Endothelial cell of umbilical vein (primary cell): ENCODE results near the gene NAA20. TPM values are rescaled to one million over a fixed set of nuclear protein-coding genes. Genes with fewer than 3 reads are reported as not detected.

Experiments
- BruUV-seq: library from RNA; stranded (reverse); fragments of 400-500 nt; replicated peaks from 2 replicates; lab custom pipeline; 2021; lab: Mats Ljungman, UMichigan
- CTCF ChIA-PET: fragments of 300-600, 350-600 bp; sonication (Branson Sonifier 250); formaldehyde crosslinking; loops from one replicate; lab custom pipeline; 2021; ENCODE audit warnings: antibody characterized with exemption, inconsistent platforms; lab: Charles Lee
- POLR2A ChIA-PET: fragments of 300-600, 350-600 bp; sonication (Branson Sonifier 250); formaldehyde crosslinking; loops from one replicate; lab custom pipeline; 2021; ENCODE audit warnings: antibody characterized with exemption, inconsistent platforms; lab: Charles Lee
- DNase-seq: peaks from one replicate; pipeline ENCODE4 v3.0.0-alpha.2; 2011; ENCODE audit warnings: low read depth, low spot score
- FAIRE-seq: peaks from 2 replicates; lab custom pipeline; 2011; peaks lifted over from hg19 to GRCh38; lab: Jason Lieb, UNC
- H2AFZ ChIP-seq: 2 replicates; pipeline ENCODE4 v1.6.0; 2012; ENCODE audit warnings: low read depth, low read length, control low read depth, inconsistent platforms
- H3K27ac ChIP-seq: 2 replicates; pipeline ENCODE4 v1.5.1; 2011; ENCODE audit warnings: low read depth, mild to moderate bottlenecking, control low read depth, low read length, moderate library complexity; ENCODE audit not compliant: insufficient read depth
- H3K27me3 ChIP-seq, 2 experiments: 2 replicates each; pipeline versions ENCODE4 v1.6.0 to v1.6.1; 2011; ENCODE audit warnings: low read length in 2 of 2, mixed read lengths in 1 of 2; ENCODE audit not compliant: control insufficient read depth in 2 of 2, insufficient read depth in 2 of 2
- H3K36me3 ChIP-seq, 2 experiments: 2 replicates in 1 of 2; 3 replicates in 1 of 2; pipeline ENCODE4 v1.5.1; 2011; ENCODE audit warnings: low read length in 2 of 2, mild to moderate bottlenecking in 1 of 2, moderate library complexity in 1 of 2; ENCODE audit not compliant: control insufficient read depth in 2 of 2, insufficient read depth in 2 of 2; ENCODE audit errors: extremely low read depth in 1 of 2
- H3K4me1 ChIP-seq: 3 replicates; pipeline ENCODE4 v1.5.1; 2011; ENCODE audit warnings: mild to moderate bottlenecking, low read length; ENCODE audit not compliant: control insufficient read depth, insufficient read depth; ENCODE audit errors: extremely low read depth
- H3K4me2 ChIP-seq: 2 replicates; pipeline ENCODE4 v1.6.1; 2011; ENCODE audit warnings: low read length, control low read depth, mixed read lengths; ENCODE audit not compliant: insufficient read depth
- H3K4me3 ChIP-seq, 3 experiments: fragments of 200-600 bp in 1 of 3; sonication (generic), shearing (Covaris generic) in 1 of 3; replicated peaks in 1 of 3; 2 replicates each; pipeline ENCODE4 v1.5.1; 2011 to 2016; ENCODE audit warnings: control low read depth in 3 of 3, low read length in 3 of 3, mild to moderate bottlenecking in 2 of 3, inconsistent platforms in 1 of 3, low read depth in 1 of 3, moderate library complexity in 1 of 3; ENCODE audit not compliant: insufficient read depth in 1 of 3
- H3K79me2 ChIP-seq: 2 replicates; pipeline ENCODE4 v1.6.0; 2012; ENCODE audit warnings: low read length, inconsistent platforms; ENCODE audit not compliant: control insufficient read depth, insufficient read depth
- H3K9ac ChIP-seq: replicated peaks from 2 replicates; pipeline ENCODE3; 2011; ENCODE audit warnings: low read length, control low read depth; ENCODE audit not compliant: insufficient read depth; ENCODE audit errors: extremely low read depth
- H3K9me1 ChIP-seq: replicated peaks from 3 replicates; pipeline ENCODE4 v1.6.0; 2011; ENCODE audit warnings: mild to moderate bottlenecking, low read length; ENCODE audit not compliant: control insufficient read depth, insufficient read depth; ENCODE audit errors: extremely low read depth
- H3K9me3 ChIP-seq: replicated peaks from 2 replicates; pipeline ENCODE4 v1.5.1; 2012; ENCODE audit warnings: low read length, inconsistent platforms; ENCODE audit not compliant: control insufficient read depth, insufficient read depth
- H4K20me1 ChIP-seq: replicated peaks from 2 replicates; pipeline ENCODE3; 2011; ENCODE audit warnings: mild to moderate bottlenecking, low read length; ENCODE audit not compliant: control insufficient read depth, insufficient read depth; ENCODE audit errors: extremely low read depth
- CTCF ChIP-seq, 2 donors: IDR thresholded peaks; 1 replicate in 1 of 2; 2 replicates in 1 of 2; pipeline ENCODE4 v1.5.1; 2011; ENCODE audit warnings: low read length in 2 of 2, mild to moderate bottlenecking in 2 of 2, moderate library complexity in 2 of 2, control low read depth in 1 of 2, inconsistent platforms in 1 of 2, low read depth in 1 of 2; ENCODE audit not compliant: insufficient read depth in 1 of 2; ENCODE audit errors: extremely low read depth in 1 of 2
- EZH2 ChIP-seq: IDR thresholded peaks from 2 replicates; pipeline ENCODE4 v1.6.1; 2012; ENCODE audit warnings: borderline replicate concordance, low read depth, mild to moderate bottlenecking, moderate library complexity, low read length, inconsistent platforms; ENCODE audit not compliant: severe bottlenecking
- FOS ChIP-seq: IDR thresholded peaks from 2 replicates; pipeline ENCODE4 v1.6.1; 2011; ENCODE audit warnings: mild to moderate bottlenecking, low read length, moderate library complexity, borderline replicate concordance; ENCODE audit not compliant: insufficient read depth
- GATA2 ChIP-seq: IDR thresholded peaks from 2 replicates; pipeline ENCODE4 v1.7.0; 2011; ENCODE audit warnings: low read depth, mild to moderate bottlenecking, moderate library complexity, mixed read lengths, low read length; ENCODE audit not compliant: insufficient read length, insufficient read depth
- JUN ChIP-seq: IDR thresholded peaks from 2 replicates; pipeline ENCODE4 v1.6.1; 2011; ENCODE audit warnings: borderline replicate concordance, low read depth; ENCODE audit not compliant: insufficient read length, insufficient read depth
- MAX ChIP-seq: IDR thresholded peaks from 2 replicates; pipeline ENCODE4 v1.6.1; 2011; ENCODE audit not compliant: insufficient read depth, insufficient read length
- MYC ChIP-seq: IDR thresholded peaks from one replicate; pipeline ENCODE4 v1.6.1; 2011; ENCODE audit warnings: mild to moderate bottlenecking, low read depth, low read length
- POLR2A ChIP-seq: IDR thresholded peaks from 2 replicates; pipeline ENCODE4 v1.6.1; 2012; ENCODE audit warnings: low read depth, mild to moderate bottlenecking, control low read depth, low read length
- POLR2AphosphoS5 ChIP-seq: IDR thresholded peaks from 2 replicates; pipeline ENCODE4 v1.6.1; 2012; ENCODE audit warnings: low read depth, mild to moderate bottlenecking, control low read depth, low read length, moderate library complexity; ENCODE audit not compliant: insufficient read depth
- dilution Hi-C: fragments of 300-500 bp; cut with MboI; formaldehyde crosslinking; loops from one replicate; pipeline ENCODE4 v1.15.0; 2019; ENCODE audit warnings: low sequenced_read_pairs; ENCODE audit not compliant: extremely low pct_ligation_motif_present
- intact Hi-C: fragments of 100-400 bp; cut with micrococcal nuclease; formaldehyde crosslinking; loops from one replicate; pipeline ENCODE4 v1.10.0; 2022
- polyA plus RNA-seq, 4 experiments: library from polyadenylated mRNA; depleted of rRNA in 3 of 4; stranded (reverse) in 3 of 4; unstranded in 1 of 4; fragments of >200 nt; gene quantifications; 2 replicates each; pipeline versions ENCODE4 v1.2.1 to v1.2.3, GENCODE V29; 2011 to 2012; ENCODE audit warnings: missing spikeins in 1 of 4
- total RNA-seq: library from RNA; stranded (reverse); gene quantifications from 2 replicates; pipeline ENCODE4 v1.2.3, GENCODE V29; 2021

The NAA20 gene
- total and polyA plus RNA-seq, 2 donors (not counting 3 experiments of a cell fraction or from before 2014, with no cell fraction given), result 48.6 to 77.3 TPM

- H3K27ac ChIP-seq, result no peak overlapping the region
- no peak overlapping the region for H3K4me3 ChIP-seq
- H3K79me2 ChIP-seq, result no peaks in the 10 kb centered on the region
- peaks cover 4 to 27% of the 10 kb centered on the region in 2 experiments for H3K27me3 ChIP-seq
- H3K36me3 ChIP-seq, result no peaks in the 10 kb centered on the region
- intact Hi-C loops (no loop called here), dilution Hi-C loops (no loop called here)
- H3K4me2 ChIP-seq, result no peak overlapping the region
- no peak overlapping the region for H3K9ac ChIP-seq
- no peaks in the 10 kb centered on the region for H3K4me1 ChIP-seq
- no peaks in the 10 kb centered on the region for H4K20me1 ChIP-seq
- CTCF ChIA-PET, result no interaction called here
- H3K9me3 ChIP-seq, result no peaks in the 10 kb centered on the region
- no peak for TF ChIP-seq JUN
- TF ChIP-seq MYC, result no peak
- TF ChIP-seq EZH2, result no peak
- TF ChIP-seq MAX, result no peak
- no peak for TF ChIP-seq GATA2
- TF ChIP-seq POLR2A, result no peak
- TF ChIP-seq POLR2AphosphoS5, result no peak
- no peak for TF ChIP-seq CTCF (IDR thresholded peaks at IDR 0.05; ENCODE audit: extremely low read depth in 1 of 2, insufficient read depth in 1 of 2, low read depth in 1 of 2, low read length in 2 of 2)
- no peak for TF ChIP-seq FOS
- no peak overlapping the region for H2AFZ ChIP-seq
- DNase-seq (no peak), FAIRE-seq (no peak)
- POLR2A ChIA-PET, result no interaction called here
- H3K9me1 ChIP-seq, result no peaks in the 10 kb centered on the region
- no TSS peak for BruUV-seq
Observed at GRCh38 chr20:20065361-20065760, 48.2 kb downstream of the NAA20 start.
